ENCODE data around the gene IL4I1. TPM values are rescaled to one million over a fixed set of nuclear protein-coding genes. Genes with fewer than 3 reads are reported as not detected.
A peak's percentile ranks its signal among the peaks of the same experiment; 100 is the strongest.

IL4I1 gene
- total RNA-seq, 1 donor: 0.43 TPM

DNA sequence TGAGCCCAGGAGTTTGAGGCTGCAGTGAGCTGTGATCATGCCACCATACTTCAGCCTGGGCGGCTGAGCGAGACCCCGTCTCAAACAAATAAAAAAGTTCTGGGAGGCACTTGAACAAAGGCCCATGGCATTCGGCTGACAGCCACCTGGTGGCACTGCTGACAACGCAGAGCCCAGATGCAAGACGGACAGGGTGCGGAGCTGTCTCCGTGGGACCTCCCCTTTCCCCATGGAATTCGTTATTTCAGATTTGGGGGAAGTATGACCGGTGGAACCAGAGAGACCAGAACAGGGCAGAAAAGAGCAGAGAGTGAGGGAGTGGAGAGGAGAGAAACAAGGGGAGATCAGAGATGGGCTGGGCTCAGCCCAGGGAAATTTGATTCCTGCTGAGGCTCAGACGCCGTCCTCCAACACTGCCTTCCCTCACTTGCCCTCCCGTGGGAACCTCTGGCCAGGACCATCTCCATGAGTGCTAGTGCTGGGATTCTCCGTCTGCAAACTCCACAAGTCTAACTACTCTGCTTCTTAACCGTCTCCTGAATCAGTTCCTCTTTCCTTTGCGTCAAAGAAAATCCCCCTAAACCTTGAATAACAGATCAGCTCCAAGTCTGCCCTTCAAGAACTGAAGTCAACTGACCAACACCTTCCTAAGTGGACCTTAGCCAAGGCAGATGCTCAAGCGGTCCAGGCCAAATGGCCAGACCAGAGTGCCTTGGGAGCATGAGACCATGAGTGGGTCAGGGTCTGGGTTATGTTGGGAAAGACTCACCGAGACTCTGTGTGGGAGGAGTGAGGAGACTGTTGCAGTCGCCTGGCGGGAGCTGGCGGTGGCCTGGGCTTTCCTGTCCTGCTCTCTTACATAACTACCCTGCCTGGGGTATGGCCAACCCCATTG is 20.4 kb upstream of the IL4I1 start:
- H3K4me3 ChIP-seq (ENCODE audit: low read depth, low read length): no peak overlapping the region
- DNase-seq (ENCODE audit: low read depth): no peak
- TF ChIP-seq, protein P1, sequence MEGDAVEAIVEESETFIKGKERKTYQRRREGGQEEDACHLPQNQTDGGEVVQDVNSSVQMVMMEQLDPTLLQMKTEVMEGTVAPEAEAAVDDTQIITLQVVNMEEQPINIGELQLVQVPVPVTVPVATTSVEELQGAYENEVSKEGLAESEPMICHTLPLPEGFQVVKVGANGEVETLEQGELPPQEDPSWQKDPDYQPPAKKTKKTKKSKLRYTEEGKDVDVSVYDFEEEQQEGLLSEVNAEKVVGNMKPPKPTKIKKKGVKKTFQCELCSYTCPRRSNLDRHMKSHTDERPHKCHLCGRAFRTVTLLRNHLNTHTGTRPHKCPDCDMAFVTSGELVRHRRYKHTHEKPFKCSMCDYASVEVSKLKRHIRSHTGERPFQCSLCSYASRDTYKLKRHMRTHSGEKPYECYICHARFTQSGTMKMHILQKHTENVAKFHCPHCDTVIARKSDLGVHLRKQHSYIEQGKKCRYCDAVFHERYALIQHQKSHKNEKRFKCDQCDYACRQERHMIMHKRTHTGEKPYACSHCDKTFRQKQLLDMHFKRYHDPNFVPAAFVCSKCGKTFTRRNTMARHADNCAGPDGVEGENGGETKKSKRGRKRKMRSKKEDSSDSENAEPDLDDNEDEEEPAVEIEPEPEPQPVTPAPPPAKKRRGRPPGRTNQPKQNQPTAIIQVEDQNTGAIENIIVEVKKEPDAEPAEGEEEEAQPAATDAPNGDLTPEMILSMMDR (IDR thresholded peaks at IDR 0.05; ENCODE audit: insufficient read depth, low read depth, low read length): no peak

DNA sequence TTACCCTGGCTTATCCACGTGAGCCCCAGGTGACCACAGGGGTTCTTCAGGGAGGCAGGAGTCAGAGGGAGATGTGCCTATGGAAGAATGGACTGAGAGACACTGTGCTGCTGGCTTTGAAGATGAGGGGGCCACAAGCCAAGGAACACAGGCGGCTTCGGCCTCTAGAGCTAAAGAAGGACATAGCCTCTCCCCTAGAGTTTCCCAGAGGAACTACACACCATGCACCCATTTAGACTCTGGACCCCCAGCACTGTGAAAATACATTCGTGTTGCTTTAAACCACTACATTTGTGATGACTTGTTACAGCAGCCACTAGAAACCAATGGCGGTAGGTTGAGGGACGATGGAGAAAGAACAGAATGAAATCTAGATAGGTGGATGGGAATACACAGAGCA is 18.6 kb upstream of the IL4I1 start:
- H3K4me3 ChIP-seq (ENCODE audit: low read depth, low read length): no peak overlapping the region
- DNase-seq (ENCODE audit: low read depth): no peak
- TF ChIP-seq, protein P1 (IDR thresholded peaks at IDR 0.05; ENCODE audit: insufficient read depth, low read depth, low read length): no peak

DNA sequence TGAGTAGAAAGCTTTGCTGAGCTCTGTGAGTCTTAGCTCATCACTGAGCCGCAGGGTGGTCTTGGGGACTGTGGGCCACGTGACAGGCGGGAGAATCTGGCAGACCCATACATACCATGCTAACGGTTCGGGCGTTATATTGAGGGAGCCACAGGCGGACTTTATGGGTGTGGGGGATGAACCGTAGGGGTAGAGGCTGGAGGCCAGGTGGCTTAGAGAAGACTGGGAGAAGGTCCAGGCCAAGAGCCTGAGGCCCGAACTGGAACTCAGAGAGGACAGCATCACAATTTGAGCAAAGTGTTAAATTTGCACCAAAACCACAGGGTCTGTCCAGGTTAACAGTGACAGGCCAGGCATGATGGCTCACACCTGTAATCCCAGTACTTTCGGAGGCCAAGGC is 17.0 kb upstream of the IL4I1 start:
- no peak for DNase-seq (ENCODE audit: low read depth)
- TF ChIP-seq, protein P1 (IDR thresholded peaks at IDR 0.05; ENCODE audit: insufficient read depth, low read depth, low read length): no peak

DNA sequence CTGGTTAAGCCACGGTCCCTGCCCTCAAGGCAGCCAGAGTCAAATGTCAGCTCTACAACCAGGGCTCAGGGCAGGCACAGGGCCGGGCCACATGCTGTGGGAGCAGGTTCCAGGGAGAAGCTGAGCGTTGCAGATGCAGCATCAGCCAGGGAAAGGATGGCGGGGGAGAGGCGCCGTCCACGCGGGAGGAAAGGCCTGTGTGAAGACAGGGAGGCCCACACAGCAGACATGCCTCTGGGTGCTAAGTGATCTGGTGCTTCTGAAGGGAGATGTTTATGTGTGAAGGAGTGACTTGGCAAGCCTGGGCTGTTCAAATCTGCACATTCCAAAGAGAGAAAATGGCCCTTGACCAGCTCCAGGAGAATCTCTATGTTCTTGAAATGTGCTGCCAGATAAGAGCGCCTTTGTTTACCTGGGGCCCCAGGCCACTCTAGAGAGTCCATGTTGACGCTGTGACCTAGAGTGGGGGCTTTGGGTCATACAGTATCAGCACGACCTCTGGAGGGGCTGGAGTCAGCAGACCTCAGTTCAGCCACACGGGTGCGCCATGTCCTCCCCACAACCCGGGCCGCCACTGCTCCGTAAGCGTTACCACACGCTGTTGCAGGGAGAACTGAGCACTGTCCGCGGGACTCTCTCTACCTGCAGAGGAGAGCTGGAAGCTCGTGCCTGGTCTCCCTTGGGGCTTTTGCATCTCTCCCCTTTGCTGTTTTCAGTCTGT is 16.4 kb upstream of the IL4I1 start:
- H3K4me3 ChIP-seq (ENCODE audit: low read depth, low read length): no peak overlapping the region
- TF ChIP-seq, protein P1 (IDR thresholded peaks at IDR 0.05; ENCODE audit: insufficient read depth, low read depth, low read length): no peak
- peak; percentile 30 for DNase-seq (ENCODE audit: low read depth)

More for the DNA sequence above, 17.0 kb upstream of the IL4I1 start:
- H3K4me3 ChIP-seq (ENCODE audit: low read depth, low read length): no peak overlapping the region

DNA sequence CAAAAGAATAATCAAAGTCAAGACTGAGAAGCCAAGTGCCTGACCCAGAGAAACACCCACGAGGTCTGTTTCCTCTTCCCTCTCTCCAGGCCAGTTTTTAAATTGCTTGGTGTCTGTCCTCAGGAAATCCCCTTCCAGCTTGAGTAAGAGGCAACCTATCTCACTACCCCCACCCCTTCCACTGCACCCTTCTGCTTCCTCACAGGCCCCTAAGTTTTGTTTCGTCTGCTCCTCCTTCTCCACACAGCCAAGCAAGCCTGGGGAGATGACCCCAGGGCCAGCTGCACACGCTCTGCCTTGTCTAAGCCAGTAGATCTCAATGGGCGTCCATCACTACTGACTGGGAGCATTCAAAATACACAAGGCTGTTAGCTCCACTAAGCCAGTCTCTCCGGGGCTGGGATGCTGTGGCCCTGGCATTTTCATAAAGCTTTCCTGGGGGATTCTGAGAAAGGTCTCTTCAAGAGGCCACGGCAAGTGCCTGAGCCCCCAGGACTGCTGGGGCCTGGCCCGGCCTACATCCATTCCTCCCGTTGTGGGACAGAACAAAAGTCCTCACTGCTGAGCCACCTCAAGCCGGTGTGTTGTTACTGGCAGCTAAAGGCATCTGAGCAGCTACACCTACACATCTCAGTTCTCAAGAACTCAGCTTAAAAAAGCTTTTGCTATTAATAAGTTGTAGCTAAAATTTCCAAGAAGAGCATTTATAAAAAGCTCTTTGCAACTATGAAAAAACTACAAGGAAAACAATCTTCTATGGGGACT is 14.9 kb upstream of the IL4I1 start:
- TF ChIP-seq, protein P1 (IDR thresholded peaks at IDR 0.05; ENCODE audit: insufficient read depth, low read depth, low read length): no peak
- peak; percentile 32 for DNase-seq (ENCODE audit: low read depth)

DNA sequence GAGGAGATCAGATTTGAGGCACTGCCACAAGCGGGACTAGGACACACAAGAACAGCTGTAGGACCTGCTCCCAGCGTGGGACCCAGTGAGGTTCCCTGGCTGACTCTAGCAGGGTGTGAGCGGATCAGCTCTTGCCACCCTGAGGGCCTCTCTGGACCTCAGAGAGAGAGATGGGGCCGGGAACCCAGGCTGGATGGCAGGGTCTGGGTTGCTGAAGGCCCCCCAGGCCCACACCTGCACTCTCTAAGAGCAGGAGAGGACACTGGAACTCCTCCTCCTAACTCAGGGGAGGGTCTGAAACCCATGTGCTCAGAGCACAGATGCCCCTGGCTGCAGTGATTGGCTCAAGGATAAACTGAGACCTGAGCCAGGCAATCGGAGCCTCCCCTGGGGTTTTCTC is 13.5 kb upstream of the IL4I1 start:
- no peak for DNase-seq (ENCODE audit: low read depth)
- no peak overlapping the region for H3K4me3 ChIP-seq (ENCODE audit: low read depth, low read length)
- TF ChIP-seq, protein P1 (IDR thresholded peaks at IDR 0.05; ENCODE audit: insufficient read depth, low read depth, low read length): no peak

More for the DNA sequence above, 14.9 kb upstream of the IL4I1 start:
- H3K4me3 ChIP-seq (ENCODE audit: low read depth, low read length): no peak overlapping the region

Data from fibroblast of villous mesenchyme (primary cell).